Parathyroid adenoma (tissue), 2 donors: Measurements from ENCODE around the gene WDR37.

ENCODE experiments used
- H2AFZ ChIP-seq: fragments of 300-600 bp; sonication (generic); one replicate; pipeline ENCODE4 v1.7.0; 2017; ENCODE audit warnings: antibody characterized with exemption, mild to moderate bottlenecking
- H3K27ac ChIP-seq: fragments of 300-600 bp; sonication (generic); one replicate; pipeline ENCODE4 v1.7.0; 2017
- H3K27me3 ChIP-seq: fragments of 300-600 bp; sonication (generic); one replicate; pipeline ENCODE4 v1.7.0; 2017; ENCODE audit warnings: low read length; ENCODE audit not compliant: control insufficient read depth, insufficient read depth
- H3K36me3 ChIP-seq: fragments of 300-600 bp; sonication (generic); one replicate; pipeline ENCODE4 v1.7.0; 2017; ENCODE audit warnings: low read length; ENCODE audit not compliant: control insufficient read depth, insufficient read depth
- H3K4me1 ChIP-seq: fragments of 300-600 bp; sonication (generic); one replicate; pipeline ENCODE4 v1.7.0; 2017; ENCODE audit warnings: control low read depth
- H3K4me2 ChIP-seq: fragments of 300-600 bp; sonication (generic); one replicate; pipeline ENCODE4 v1.7.0; 2017; ENCODE audit warnings: low read length
- H3K4me3 ChIP-seq: fragments of 300-600 bp; sonication (generic); one replicate; pipeline ENCODE4 v1.7.0; 2017; ENCODE audit warnings: low read depth, low read length
- H3K79me2 ChIP-seq: fragments of 300-600 bp; sonication (generic); one replicate; pipeline ENCODE4 v1.7.0; 2017; ENCODE audit warnings: control low read depth
- H3K9ac ChIP-seq: fragments of 300-600 bp; sonication (generic); one replicate; pipeline ENCODE4 v1.7.0; 2017; ENCODE audit warnings: mild to moderate bottlenecking
- H3K9me3 ChIP-seq: fragments of 300-600 bp; sonication (generic); one replicate; pipeline ENCODE4 v1.7.0; 2017; ENCODE audit warnings: low read length; ENCODE audit not compliant: control insufficient read depth
- TF ChIP-seq, protein P1 (sequence below): fragments of 300-600 bp; sonication (generic); IDR thresholded peaks from one replicate; pipeline ENCODE4 v1.7.0; 2017; ENCODE audit warnings: antibody characterized with exemption, mild to moderate bottlenecking
- donor health status: primary hyperparathyroidism.

Gene WDR37

DNA sequence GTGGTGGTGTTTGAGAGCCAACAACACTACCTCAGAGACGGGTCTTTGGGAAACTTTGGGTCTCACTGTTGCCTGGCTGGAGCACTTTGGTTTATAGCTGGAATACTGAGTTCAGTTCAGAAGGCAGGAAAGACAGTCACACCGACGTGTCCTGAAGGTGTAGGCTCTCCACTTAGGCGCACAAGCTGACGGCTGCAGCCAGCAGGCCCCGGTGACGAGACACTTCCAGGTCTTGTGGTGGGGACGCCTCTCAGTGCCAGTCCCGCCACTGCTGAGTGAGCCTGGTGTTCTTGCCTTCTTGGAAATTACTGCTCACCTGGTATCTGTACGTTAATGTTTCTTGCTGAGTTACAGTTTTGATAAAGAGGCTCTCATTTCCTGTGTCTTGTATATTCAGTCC lies 74.0 kb downstream of the WDR37 start:
- no peaks in the 10 kb centered on the region for H3K36me3 ChIP-seq

DNA sequence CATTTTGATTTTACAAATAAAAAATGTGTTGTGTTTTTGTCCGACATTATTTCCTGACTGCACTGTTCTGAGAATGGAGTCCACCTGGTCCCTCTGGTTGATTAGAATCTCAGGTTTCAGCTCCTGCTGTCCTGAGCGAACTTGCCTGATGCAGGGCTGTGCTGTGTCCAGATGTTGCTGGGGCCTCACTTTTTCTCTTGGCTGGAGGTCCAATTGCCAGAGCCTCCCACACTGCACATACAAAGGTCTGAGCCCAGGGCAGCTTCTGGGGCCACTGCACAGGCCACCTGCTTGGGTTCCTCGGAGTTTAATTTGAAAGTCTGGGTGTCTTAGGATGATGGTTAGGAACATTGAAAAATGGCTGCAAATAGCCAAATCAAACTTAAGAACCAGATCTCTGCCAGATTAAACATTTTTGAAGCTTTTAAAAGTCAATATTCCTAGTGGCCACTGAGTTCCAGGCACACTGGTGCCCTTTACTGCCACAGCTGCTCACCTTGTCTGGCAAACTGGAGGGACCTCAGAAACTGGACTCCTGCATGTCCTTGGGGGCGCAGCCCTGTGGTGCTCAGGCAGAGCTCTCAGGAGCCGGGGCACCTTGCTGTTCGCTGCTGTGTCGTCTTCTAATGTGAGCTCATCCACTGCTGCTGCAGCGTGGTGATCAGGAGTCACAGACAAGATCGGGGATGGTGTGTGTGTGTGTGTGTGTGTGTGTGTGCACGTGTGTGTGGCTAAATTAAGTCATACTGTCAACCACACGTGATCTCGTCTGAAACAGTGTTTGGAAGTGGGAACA lies 75.0 kb downstream of the WDR37 start:
- Histone ChIP-seq H3K36me3 (no peaks in the 10 kb centered on the region), H3K9ac (no peak overlapping the region), H3K9me3 (no peaks in the 10 kb centered on the region), H3K4me3 (no peak overlapping the region), H3K27ac (no peak overlapping the region), H3K4me1 (no peaks in the 10 kb centered on the region), H3K4me2 (no peak overlapping the region), H3K27me3 (no peaks in the 10 kb centered on the region), H3K79me2 (no peaks in the 10 kb centered on the region), H2AFZ (no peak overlapping the region)
- TF ChIP-seq, protein P1, sequence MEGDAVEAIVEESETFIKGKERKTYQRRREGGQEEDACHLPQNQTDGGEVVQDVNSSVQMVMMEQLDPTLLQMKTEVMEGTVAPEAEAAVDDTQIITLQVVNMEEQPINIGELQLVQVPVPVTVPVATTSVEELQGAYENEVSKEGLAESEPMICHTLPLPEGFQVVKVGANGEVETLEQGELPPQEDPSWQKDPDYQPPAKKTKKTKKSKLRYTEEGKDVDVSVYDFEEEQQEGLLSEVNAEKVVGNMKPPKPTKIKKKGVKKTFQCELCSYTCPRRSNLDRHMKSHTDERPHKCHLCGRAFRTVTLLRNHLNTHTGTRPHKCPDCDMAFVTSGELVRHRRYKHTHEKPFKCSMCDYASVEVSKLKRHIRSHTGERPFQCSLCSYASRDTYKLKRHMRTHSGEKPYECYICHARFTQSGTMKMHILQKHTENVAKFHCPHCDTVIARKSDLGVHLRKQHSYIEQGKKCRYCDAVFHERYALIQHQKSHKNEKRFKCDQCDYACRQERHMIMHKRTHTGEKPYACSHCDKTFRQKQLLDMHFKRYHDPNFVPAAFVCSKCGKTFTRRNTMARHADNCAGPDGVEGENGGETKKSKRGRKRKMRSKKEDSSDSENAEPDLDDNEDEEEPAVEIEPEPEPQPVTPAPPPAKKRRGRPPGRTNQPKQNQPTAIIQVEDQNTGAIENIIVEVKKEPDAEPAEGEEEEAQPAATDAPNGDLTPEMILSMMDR, result no peak

More for the DNA sequence above, 74.0 kb downstream of the WDR37 start:
- H3K27ac ChIP-seq, result no peak overlapping the region
- H3K4me2 ChIP-seq, result no peak overlapping the region
- no peaks in the 10 kb centered on the region for H3K4me1 ChIP-seq
- no peaks in the 10 kb centered on the region for H3K79me2 ChIP-seq
- no peaks in the 10 kb centered on the region for H3K27me3 ChIP-seq
- no peaks in the 10 kb centered on the region for H3K9me3 ChIP-seq
- TF ChIP-seq, protein P1, result no peak
- H2AFZ ChIP-seq, result no peak overlapping the region
- H3K4me3 ChIP-seq, result no peak overlapping the region
- H3K9ac ChIP-seq, result no peak overlapping the region

DNA sequence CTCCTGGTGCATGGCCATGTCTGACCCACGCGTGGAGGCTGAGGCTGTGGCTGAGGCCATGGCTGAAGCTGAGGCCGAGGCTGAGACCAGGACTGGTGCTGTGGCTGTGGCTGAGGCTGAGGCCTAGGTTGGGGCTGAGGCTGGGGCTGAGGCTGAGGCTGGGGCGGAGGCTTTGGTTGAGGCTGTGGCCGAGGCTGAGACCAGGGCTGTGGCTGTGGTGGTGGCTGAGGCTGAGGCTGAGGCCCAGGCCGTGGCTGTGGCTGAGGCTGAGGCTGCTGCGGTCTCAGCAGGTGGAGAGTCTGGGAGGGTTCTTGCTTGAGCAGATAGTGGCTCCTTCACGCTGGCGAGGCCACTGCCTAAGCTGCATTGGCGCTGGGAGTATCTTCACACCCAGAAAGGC lies 76.4 kb downstream of the WDR37 start:
- no peaks in the 10 kb centered on the region for H3K9me3 ChIP-seq
- no peaks in the 10 kb centered on the region for H3K27me3 ChIP-seq
- H3K4me1 ChIP-seq, result no peaks in the 10 kb centered on the region
- no peak overlapping the region for H3K4me3 ChIP-seq
- no peaks in the 10 kb centered on the region for H3K36me3 ChIP-seq
- H3K79me2 ChIP-seq, result no peaks in the 10 kb centered on the region
- no peak overlapping the region for H2AFZ ChIP-seq
- no peak overlapping the region for H3K9ac ChIP-seq
- no peak overlapping the region for H3K27ac ChIP-seq
- no peak overlapping the region for H3K4me2 ChIP-seq
- TF ChIP-seq, protein P1, result no peak

DNA sequence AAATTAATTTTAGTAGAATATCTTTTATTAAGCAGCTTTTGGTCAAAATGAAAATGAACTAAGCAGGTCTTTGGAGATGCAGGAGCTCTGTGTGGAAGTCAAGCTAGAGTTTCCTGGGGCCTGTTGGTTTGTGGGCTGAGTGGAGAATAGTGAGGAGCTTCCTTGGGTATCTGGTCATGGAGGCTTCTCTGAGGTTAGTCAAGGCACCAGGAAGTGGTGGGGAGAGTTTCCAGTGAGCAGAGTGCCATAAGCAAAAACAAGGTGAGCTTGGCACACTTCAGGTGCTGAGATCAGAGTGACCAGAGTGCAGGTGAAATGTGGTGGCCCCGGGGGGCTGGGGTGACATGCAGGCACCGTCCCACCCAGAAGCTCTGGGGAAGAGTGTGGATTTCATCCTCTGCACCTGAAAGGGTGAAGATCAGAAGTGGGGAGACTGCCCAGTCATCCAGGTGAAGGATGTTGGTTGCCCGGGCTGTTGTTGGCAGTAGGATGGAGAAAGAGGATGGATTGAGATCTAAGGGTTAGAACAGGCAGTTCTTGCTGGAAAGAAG lies 77.4 kb downstream of the WDR37 start:
- no peak overlapping the region for H2AFZ ChIP-seq
- H3K4me1 ChIP-seq, result no peaks in the 10 kb centered on the region
- H3K9ac ChIP-seq, result no peak overlapping the region
- no peaks in the 10 kb centered on the region for H3K9me3 ChIP-seq
- no peak overlapping the region for H3K4me2 ChIP-seq
- no peaks in the 10 kb centered on the region for H3K27me3 ChIP-seq
- H3K79me2 ChIP-seq, result no peaks in the 10 kb centered on the region
- no peak overlapping the region for H3K27ac ChIP-seq
- TF ChIP-seq, protein P1, result no peak
- no peak overlapping the region for H3K4me3 ChIP-seq
- no peaks in the 10 kb centered on the region for H3K36me3 ChIP-seq

DNA sequence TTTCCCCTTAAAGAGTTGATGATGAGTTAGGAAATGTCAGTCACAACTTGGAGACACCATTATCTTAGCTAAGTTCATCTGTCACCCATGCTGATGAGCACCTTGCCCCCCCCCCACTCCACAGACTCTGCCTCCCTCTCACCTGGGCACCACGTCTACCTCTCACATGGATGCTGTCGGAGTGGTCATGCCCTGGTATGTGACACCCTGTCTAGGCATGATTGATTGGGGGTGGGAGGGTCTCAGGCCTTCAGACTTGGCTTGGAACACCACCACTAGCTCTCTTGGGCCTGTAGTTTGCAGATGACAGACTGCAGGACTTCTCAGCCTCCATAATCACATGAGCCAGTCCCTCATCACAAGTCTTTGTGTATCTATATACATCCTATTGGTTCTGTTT lies 78.0 kb downstream of the WDR37 start:
- H3K9me3 ChIP-seq, result no peaks in the 10 kb centered on the region
- H2AFZ ChIP-seq, result no peak overlapping the region
- no peaks in the 10 kb centered on the region for H3K4me1 ChIP-seq
- TF ChIP-seq, protein P1, result no peak
- H3K4me3 ChIP-seq, result no peak overlapping the region
- H3K36me3 ChIP-seq, result no peaks in the 10 kb centered on the region
- H3K79me2 ChIP-seq, result no peaks in the 10 kb centered on the region
- H3K27ac ChIP-seq, result no peak overlapping the region
- H3K4me2 ChIP-seq, result no peak overlapping the region
- no peak overlapping the region for H3K9ac ChIP-seq
- H3K27me3 ChIP-seq, result no peaks in the 10 kb centered on the region
